Peyer's patch (tissue), 4 donors: ENCODE data around the gene AHR.

Experiments used
- CTCF ChIP-seq, 6 experiments: fragments of 450-650 bp in 4 of 6; fragments of 200-600 bp in 2 of 6; sonication (generic) in 1 of 6; IDR thresholded peaks; one replicate each; pipeline ENCODE4 v1.5.1; 2017 to 2019; ENCODE audit warnings: antibody characterized with exemption in 6 of 6, mild to moderate bottlenecking in 3 of 6, moderate library complexity in 1 of 6
- POLR2A ChIP-seq, 2 donors: fragments of 450-650 bp; IDR thresholded peaks; one replicate each; pipeline ENCODE4 v1.5.1; 2017; ENCODE audit warnings: antibody characterized with exemption in 2 of 2, mild to moderate bottlenecking in 2 of 2, moderate library complexity in 2 of 2

DNA sequence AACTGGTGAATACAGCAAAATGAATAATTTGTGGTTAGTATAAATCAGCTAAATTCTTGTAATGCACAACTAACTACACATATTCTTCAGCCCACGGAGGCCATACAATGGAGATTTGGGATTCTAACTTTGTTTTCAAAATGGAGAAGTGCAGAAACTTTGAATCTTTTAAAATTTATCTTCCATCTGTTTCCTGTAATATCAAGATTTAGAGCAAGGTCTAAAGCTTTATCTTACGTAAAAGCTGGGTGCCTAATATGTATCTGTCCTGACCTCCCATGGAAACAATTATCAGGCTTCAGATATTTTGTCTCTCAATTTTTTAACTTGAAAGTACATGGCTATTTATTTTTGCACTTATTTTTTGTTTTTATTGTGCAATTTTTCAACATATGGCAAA, 5.0 kb upstream of the AHR start:
- TF ChIP-seq CTCF (IDR thresholded peaks at IDR 0.05) (no peak), POLR2A (IDR thresholded peaks at IDR 0.05) (no peak)
